HG03064 (cell line): ENCODE results near the gene PLCH2.

Experiments used
- ATAC-seq: cut with Tn5 transposase; IDR thresholded peaks from one replicate; pipeline ENCODE4 v1.9.1; 2021; ENCODE audit warnings: low read depth; ENCODE audit not compliant: unreplicated experiment

PLCH2 gene

DNA sequence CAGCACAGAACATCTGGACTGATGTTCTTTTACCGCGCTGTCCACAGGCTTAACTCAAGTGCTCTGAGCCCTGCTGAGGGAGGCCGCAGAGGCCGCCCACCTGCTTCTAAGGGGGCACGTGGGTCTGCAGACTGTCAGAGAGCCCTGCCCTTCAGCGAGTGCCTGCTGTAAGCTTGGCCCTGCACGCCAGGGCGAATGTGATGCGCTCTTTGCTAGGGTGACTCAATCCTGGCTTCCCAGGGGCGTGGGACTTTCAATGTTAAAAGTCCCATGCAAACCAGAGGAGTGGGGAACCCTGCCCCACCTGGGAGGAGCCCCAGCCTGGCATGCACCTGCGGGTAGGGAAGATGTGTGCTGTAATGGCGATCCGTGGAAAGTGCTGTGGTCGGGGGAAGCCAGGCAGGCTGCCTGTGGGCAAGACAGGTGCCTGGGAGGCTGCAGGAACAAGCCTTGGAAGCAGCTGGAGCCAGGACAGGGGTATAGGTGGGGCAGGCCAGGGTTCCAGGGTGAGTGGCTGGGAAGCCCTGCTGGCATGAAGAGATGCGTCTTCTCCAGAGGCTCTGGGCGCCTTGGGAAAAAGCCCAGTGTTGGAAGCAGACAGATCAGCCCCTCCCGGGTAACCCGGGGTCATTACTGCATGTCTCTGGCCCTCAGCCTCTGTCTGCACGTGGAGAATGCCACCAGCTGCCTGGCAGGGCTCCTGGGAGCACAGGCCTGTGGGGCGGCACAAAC, 50.9 kb downstream of the PLCH2 start:
- peak; percentile 33 for ATAC-seq

DNA sequence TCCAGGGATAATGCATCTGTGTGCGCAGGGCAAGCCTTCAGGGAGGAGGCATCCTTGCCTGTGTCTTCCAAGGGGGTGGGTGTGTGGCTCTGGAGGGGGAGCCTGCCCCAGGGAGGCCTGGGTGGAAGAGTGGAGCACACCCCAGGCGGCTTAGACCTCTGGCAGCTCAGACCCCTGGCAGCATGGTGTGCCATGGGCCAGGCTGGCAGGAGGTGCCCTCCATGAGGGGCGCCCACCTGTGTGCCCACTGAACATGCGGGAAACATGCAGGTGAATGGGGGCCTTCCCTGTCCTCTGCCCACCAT, 51.4 kb downstream of the PLCH2 start:
- ATAC-seq: no peak

DNA sequence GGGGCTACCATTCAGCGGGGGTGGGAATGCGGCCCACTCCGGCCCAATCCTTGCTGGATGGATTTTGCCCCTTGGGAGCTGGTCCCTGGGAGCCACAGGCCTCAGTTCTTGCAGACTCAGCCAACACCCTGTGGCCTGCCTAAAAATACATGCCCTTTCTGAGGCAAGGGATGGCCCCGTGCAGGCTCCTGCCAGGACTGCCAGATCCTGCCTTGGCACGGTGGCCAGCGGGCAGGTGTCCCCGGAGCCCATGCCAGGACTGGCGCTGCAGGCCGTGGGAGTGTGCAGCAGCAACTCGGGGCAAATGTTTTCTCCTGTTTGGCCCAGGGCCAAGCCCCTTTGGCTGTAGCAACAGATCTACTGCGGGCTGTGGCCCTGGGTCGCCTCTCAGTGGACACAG, 51.9 kb downstream of the PLCH2 start:
- ATAC-seq: no peak

DNA sequence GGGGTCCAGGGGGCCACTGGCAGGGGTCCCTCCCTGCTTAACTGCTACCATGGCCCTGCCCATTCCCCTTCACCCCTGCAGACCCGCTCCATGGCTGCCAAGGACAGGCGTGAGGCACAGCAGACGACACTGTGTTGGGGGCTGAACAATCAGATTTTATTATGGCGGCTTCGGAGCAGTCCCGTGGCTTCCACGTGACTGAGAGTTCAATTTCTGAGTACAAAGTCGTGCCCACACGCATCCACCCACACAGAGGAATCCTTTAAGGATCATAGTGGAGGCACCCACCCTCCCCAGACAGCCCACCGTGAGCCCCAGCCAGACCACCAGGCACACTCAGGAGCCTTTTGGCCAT, 52.5 kb downstream of the PLCH2 start:
- ATAC-seq: no peak

DNA sequence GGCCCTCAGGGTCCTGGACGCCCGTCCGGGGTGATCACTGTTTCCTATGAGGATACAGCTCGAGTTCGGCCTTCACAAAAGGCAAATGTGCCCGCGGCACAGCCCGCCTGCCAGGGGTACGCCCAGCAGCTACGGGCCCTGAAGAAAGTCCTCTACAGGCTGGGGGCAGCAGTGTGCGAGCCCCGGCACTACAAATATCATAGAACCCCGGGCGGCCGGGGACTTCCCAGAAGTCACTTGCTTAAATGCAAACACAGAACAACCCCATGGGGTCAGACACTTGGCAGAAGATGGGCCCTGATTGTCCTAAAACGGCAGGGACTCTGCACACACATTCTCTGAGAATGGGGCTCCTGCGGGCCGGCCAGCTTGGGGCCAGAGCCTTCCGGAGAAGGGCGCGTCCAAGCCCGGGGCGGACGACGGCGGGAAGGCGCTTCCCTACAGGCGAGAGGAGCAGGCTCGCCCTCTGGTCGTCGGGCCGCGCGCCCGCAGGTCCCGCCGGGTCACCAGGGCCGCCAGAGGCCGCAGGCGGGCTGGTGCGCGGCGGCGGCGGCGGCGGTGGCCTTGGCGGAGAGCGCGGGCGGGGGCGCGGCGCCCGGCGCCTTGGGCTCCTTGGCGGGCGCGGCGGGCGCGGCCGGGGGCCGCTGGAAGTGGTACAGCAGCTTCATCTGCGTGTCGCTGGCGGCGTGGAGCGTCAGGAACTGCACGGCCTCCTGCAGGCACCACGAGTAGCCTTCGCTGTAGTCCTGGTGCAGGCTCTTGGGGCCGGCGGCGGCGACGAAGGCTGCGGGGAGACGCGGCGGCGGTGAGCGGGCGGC, 53.1 kb downstream of the PLCH2 start:
- no peak for ATAC-seq

DNA sequence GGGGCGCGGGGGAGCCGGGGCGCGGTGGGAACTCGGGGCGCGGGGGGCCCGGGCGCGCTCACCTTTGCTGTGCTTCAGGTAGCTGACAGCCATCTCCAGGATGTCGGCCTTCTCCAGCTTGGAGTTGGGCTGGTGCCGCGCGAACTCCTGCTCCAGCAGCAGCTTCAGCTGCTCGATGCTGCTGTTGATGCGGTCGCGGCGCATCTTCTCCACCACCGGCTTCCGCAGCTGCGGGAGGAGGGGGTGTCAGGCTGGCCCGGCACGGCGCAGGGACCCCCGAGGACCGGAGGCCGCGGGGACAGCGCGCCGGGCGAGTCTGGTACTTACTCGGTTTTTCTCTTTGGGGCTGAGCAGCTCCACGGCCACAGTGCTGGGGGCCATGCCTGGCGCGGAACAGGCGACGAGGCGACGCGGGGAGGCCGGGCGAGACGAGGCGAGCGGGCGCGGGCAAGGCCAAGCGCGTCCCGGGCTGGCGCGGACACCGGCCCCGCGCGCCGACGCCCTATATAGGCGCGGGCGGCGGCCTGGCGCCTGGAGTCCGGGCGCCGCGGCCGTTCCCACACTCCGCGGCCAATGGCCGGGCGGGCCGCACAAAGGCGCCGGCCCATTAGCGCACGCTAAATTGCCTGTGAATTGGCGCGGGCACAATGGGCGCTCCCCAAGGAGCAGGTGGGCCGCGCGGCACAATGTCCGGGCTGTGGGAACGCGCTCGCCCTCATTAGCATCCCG, 53.9 kb downstream of the PLCH2 start, which contains the start of gene HES5:
Gene HES5 (minus strand): TSS at position 480 of the 729 bp plus-strand sequence. CDS start 99 bp downstream, at position 381.
- ATAC-seq: no peak

DNA sequence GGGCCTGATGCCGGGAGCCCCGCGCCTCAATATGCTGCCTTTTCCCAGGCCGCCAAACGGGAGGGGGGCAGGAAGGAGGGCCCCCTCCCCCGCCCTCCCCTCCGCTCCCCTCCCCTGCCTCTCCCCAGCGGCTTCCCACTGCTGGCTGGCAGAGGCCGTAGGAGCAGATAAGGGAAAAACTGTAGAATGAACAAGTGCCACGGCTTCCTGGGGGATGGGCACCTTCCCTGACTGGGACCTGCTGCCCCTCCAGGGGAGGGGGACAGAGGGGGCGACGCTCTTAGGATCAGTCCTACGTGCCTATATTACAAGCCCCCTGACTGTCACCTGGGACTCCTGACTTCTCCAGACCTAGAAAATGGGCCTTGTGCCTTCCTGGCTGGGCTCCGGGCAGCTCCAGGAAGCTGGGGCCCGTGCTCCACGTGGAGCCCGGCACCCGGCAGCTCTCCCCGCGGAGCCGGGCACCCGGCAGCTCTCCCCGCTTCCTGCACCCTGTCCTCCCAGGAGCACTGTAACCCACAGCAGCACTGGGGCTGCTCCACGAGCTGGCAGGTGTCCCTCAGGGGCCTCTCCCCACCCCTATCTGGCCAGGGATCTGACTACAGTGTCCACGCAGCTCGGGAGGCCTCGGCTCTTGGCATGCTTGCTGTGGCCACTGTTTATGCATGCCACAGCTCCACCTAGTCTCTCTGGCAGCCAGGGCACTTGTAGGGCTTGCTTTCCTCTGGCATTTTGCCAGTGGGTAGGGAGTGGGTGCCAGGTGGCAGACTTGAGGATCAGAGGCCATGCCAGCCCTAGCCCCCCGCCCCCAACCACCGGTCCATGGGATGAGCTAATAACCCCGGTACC, 54.6 kb downstream of the PLCH2 start:
- no peak for ATAC-seq

DNA sequence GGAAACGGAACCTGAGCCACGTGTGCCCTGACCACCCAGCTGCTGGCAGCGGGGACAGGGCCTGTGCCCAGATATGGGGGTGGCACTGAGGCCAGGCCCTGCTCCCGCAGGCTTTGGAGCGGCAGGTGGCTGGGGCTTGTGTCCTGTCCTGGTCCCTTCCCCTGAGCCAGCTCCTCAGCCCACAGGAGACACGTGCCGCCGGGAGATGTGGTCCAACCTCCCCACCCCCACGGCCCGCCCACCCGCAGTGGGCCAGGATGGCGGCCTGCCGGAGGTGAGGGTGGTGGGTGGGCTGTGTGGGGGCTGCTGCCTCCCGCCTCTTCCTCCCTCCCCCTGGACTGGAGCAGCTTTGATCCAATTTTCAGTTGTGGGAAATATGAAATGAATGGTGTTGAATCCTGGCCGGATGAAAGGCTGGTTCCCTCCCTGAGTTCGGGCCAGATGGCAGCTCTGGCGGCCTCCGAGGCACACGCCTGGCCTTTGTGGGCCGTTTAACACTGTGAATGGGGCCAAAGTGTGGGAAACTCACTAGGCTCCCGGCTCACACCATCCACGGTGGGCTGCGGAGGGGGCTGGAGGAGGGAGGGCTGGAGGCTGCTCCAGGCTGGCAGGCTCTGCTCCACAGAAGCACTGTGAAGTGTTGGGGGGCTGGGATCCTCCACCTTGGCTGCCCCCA, 56.5 kb downstream of the PLCH2 start:
- no peak for ATAC-seq

DNA sequence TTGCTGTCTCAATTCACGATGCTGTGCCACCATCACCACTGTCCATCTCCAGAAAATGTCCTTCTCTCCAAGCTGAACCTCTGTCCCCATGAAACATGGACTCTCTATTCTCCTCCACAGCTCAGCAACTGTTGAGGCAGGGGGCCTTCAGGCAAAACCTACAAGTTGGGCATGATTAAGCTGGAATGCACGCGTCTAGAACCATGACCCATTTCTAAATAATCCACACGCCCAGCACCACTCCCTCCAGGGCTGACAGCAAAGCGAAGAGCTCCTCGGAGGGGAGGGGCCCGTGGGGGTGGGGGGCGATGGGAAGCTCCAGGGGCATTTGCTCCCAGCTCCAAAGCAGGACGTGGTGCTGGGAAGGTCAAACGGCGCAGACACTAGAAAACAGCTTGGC, 57.3 kb downstream of the PLCH2 start:
- ATAC-seq: no peak

DNA sequence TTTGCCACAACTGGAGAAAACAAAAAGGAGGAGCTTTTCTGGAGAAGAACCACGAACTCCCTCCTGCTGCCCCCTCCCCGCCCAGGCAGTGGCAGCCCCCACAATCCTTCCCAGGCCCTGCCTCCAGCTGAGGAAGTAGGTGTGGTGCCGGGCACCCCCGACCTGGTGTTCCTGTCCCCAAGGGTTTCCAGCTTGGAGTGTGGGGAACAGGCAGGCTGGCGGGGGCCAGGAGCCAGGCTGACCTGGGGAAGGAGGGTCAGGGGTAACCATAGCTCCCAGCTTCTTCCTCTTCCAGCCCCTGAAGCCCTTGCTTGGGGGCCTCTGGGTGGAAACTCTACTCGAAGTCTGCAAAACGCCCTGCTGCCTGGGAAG, 58.2 kb downstream of the PLCH2 start:
- no peak for ATAC-seq

DNA sequence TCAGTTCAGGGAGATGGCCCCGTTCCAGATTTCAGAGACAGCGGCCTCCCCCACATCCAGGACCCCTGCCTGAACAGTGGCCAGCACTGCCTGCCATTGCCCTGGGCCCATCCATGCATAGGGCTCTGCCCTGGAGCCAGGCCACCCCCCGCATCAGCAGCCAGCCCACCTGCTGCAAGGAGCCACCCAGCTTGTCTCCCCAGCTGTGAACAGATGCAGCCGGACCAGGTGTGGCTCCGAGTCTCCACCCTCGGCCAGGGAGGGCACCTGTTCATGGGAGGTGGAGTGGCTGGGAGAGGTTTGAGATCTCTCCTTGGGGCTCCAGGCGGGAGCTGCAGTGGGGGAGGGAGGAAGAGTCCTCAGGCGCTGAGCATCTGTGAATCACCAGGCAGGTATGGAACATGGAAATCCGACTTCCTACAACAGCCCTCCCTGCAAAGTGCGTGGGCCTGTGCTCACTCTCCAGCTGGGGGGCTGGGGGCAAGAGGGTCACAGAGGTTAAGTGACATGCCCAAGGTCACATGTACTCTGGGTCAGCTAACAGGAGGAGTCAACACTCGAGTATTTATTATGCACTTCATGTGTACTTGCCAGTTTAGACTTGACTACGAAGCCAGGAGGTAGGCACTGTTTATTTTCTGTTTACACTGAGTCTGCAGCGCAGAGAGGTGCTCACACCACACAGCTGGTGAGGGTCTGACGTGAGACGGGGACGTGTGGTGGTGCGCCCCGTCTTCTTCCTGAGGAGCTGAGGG, 58.8 kb downstream of the PLCH2 start:
- ATAC-seq: no peak

DNA sequence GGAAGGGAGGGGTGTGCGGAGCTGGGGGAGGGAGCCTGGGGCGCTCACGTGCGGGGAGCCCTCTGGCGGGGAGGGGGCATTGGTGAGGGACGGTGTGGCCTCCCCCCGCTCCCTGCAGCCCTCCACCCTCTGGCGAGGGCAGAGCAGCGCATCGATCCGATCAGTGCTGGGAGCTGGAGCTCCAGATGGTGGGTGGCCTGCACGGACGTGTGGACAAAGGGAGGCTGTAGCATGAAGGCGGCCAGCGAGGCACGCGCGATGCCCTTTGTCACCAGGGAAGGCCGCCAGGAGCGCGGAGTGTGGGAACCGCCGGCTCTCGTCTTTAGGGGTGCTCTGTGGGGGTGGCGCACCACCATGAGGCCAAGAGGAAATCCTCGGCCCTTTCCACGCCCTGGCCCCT, 59.4 kb downstream of the PLCH2 start:
- no peak for ATAC-seq

DNA sequence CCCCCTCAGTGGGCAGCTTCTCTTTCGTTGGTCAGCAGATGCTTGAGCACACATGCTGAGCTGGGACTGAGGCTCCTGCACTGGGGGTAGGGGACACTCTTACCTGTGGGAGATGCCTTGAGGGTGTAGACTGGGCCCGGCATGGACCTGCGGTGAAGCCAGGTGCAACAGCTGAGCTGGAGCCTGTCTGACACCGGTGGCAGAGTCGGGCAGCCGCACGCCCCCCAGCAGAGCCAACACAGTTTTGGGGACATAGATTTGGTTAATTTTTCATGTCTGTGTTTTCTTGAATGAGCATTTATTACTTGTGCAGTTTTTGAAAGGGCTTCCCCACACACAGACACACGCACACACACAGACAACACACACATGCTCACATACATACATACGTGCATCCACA, 59.9 kb downstream of the PLCH2 start:
- ATAC-seq: no peak

DNA sequence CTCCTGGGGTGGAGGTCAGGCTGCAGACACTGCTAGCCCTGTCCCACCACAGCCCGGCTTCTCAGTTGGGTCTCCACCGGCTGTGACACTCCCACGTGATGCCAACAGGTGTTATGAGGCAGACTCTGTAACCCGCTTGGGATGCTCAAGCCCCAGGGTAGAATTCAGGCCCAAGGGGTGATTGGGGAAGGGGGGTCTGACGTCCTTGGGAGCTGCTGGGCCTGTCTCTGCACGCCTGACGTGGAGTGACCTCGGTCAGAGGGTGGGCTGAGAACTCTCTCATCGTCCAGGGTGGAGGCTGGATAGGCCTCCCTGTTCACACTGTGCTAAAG, 61.7 kb downstream of the PLCH2 start:
- ATAC-seq: no peak

DNA sequence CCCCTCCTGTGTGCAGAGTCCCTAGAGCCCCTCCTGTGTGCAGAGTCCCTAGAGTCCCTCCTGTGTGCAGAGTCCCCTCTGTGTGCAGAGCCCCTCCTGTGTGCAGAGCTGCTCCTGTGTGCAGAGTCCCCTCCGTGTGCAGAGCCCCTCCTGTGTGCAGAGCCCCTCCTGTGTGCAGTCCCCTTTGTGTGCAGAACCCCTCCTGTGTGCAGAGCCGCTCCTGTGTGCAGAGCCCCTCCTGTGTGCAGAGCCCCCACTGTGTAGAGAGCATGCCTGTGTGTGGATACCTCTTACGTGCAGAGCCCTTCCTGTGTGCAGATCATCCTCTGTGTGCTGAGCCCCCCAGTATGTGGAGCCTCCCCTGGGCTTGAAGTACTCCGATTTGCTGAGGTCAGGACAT, 62.3 kb downstream of the PLCH2 start:
- ATAC-seq: no peak

DNA sequence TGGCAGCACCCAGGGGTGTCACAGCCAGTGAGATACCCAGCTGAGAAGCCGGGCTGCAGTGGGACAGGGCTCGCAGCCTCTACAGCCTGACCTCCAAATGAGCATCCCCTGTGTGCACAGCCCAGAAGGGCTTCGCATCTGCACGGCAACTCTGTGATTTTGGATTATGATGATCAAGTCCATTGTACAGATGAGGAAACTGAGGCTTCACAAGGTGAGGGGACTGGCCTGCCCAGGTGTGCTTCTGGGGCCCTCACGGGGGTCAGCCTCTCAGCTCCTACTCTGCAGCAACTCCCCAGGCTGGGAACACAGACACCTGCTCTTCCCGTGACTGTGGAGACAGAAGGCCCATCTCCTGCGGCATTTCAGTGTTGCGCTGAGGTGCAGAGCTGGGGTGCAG, 62.8 kb downstream of the PLCH2 start:
- ATAC-seq: no peak

DNA sequence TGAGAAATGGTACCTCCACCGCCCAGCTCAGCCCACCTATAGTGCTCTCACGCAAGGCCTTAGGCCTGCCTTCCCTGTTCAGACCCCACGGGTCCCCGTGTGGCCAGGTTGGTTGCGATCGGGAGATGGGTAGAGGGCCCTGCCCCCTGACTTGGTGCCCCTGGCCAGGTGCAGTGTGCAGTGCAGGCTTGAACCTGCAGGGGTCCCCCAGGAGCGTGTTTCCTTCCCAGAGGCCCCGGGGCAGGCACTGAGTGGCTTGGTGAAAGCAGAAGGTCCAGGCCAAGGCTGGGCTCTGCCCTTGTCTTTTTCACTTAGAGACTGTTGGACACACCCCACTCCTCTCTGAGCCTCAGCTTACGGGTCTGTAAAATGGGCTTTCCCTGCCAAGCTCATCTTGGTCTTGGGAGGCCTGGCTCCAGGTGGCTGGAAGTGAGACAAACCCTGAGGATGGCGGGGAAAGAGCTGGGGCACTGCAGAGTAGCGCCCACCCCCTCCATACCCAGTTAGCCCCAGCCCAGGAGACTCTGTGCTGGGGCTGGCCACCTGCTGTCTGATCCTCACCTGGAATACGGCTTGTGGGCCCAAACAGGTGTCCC, 63.3 kb downstream of the PLCH2 start:
- no peak for ATAC-seq

DNA sequence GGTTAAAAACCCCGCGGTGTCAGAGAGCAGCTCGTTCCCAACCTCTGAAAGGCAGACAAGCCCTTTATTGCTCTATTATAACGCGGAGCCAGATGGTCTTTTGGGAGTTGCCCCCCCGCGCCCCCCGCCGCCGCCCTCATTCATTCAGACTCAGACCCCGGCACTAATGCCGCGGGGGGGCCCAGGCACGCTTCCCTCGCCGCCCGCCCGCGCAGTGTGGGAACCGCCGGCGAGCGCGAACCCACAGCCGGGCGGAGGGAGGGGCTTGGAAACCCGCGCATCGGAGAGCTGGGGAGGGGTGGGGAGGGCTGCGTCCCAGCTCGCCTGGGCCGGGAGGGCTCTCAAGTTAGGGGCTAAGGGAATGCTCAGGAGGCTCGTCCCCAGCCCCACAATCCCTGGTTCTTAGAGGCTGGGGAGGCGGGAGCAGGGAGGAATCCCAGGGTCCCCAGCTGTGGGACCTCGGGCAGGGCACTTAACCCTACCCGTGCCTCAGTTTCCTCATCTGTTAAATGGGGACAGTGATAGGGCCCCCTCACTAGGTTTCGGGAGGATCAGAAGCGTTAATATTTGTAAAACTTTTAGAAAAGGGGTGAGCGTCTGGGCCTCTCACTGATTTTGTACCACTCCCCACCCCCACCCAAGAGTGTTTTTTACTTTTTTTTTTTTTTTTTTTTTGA, 64.9 kb downstream of the PLCH2 start:
- no peak for ATAC-seq
